ENCODE results near the gene SEC14L6. TPM values are rescaled to one million over a fixed set of nuclear protein-coding genes. Genes with fewer than 3 reads are reported as not detected.

The SEC14L6 gene
- total RNA-seq, 1 experiment from 2014 or later = not detected

GRCh38 chr22:30535182-30535581, 11.4 kb downstream of the SEC14L6 start:
- no peak for DNase-seq (ENCODE audit: low read depth)

- no peak for DNase-seq (ENCODE audit: low read depth)
Observed at GRCh38 chr22:30531651-30532608, 14.6 kb downstream of the SEC14L6 start.

DNA sequence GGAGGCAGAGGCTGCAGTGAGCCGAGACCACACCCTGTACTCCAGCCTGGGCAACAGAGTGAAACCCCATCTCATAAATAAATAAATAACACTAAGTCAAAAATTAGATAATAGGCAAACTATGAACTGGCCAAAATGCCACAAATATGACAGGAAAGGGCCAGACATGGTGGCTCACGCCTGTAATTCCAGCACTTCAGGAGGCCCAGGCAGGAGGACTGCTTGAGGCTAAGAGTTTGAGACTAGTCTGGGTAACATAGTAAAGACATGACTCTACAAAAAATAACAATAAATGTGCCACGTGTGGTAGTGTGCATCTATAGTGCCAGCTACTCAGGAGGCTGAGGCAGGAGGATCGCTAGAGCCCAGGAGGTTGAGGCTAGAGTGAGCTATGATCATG, 19.9 kb downstream of the SEC14L6 start:
- no peak for DNase-seq (ENCODE audit: low read depth)

GRCh38 chr22:30523646-30524489, 22.7 kb downstream of the SEC14L6 start:
- DNase-seq (ENCODE audit: low read depth) = no peak

- no peak for DNase-seq (ENCODE audit: low read depth)
Observed at GRCh38 chr22:30521368-30522156, 25.0 kb downstream of the SEC14L6 start.

- DNase-seq (ENCODE audit: low read depth) = no peak
Observed at GRCh38 chr22:30519842-30520425, 26.6 kb downstream of the SEC14L6 start.

DNA sequence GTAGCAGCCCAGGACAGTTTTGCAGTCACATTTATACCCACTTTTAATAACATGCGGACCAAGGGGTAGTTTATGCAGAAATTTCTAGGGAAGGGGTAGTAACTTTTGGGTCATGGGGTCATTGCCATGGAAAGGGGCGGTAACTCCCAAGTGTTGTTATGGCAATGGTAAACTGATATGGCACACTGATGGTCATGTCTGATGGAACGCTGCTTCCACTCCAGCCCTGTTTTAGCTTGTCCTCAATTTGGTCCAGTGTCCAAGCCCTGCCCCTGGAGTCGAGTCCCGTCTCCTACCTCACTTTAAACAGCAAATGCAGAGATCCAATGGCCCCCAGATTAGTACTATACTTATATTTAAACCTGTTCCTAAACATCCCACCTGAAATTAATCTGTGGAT, 29.8 kb downstream of the SEC14L6 start:
- DNase-seq (ENCODE audit: low read depth) = no peak

DNA sequence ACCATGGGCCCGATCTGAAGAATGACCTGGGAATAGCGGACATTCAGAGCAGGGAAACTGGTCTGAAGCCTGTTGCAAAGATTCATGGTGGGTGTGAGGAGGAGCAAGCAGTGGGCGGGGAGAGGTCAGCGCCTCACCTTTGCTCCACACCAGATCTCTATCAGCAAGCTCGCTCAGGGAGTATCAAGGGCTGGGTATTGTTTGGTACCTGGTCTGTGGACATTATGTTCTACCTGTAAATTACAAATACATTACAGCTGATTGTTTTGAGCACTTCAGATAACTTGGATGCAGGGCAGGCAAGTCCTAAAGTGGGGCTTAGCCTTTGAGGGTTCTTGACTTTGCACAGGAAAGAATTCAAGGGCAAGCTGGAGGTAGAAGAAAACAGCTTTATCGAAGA, 30.3 kb downstream of the SEC14L6 start:
- DNase-seq (ENCODE audit: low read depth) = no peak

- DNase-seq (ENCODE audit: low read depth) = no peak
Observed at GRCh38 chr22:30514252-30514651, 32.3 kb downstream of the SEC14L6 start.

- no peak for DNase-seq (ENCODE audit: low read depth)
Observed at GRCh38 chr22:30513462-30513861, 33.1 kb downstream of the SEC14L6 start.

GRCh38 chr22:30511911-30512310, 34.6 kb downstream of the SEC14L6 start:
- DNase-seq (ENCODE audit: low read depth) = no peak

DNA sequence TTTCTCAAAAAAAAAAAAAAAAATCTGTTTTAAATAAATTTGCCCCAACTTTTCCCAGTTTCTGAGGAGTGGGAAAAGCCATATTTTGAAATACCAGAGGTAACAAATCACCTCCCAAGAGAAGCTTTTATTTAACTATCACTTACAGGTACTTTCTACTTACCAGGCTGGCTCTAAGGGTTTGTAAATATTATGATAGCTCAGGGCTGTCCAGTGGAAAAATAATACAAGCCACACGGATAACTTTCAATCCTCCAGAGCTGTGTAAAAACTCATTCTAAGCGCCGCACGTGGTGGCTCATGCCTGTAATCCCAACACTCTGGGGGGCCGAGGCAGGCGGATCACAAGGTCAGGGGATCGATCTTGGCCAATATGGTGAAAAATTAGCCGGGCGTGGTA, 35.4 kb downstream of the SEC14L6 start:
- DNase-seq (ENCODE audit: low read depth) = no peak

DNA sequence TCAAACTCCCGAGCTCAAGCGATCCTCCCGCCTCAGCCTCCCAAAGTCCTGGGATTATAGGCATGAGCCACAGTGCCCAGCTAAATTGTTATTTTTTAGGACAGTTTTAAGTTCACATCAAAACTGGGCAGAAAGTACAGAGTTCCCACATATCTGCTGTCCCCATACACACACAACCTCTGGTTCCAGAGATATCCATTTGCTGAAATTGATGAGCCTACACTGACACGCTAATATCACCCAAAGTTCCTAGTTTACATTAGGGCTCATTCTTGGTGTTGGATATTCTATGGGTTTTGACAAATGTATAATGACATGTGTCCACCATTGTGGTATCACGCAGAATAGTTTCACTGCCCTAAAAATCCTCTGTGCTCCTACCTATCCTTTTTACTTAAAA, 38.3 kb downstream of the SEC14L6 start:
- no peak for DNase-seq (ENCODE audit: low read depth)

- no peak for DNase-seq (ENCODE audit: low read depth)
Observed at GRCh38 chr22:30507670-30508069, 38.9 kb downstream of the SEC14L6 start.

- no peak for DNase-seq (ENCODE audit: low read depth)
Observed at GRCh38 chr22:30506507-30506968, 40.0 kb downstream of the SEC14L6 start.

DNA sequence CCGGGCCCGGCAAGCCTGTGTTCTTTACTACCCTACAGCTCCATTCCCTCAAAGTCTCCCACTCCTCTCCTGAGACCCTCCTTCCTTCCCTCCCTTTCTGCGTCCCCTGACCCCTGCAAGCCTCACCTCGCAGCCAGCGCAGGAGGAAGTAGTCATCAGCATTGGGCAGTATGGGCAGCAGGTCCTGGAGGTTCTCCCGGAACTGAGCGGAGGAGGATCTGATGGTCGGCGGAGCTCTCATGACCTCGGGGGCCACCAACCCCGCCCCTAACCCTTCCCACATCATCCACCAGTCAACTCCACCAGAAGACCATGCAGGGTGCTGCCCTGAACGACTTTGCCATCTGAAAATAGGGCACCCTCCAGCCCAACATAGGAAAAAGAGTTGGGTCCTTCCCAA, 43.0 kb downstream of the SEC14L6 start:
- no peak for DNase-seq (ENCODE audit: low read depth)

GRCh38 chr22:30502911-30503310, 43.6 kb downstream of the SEC14L6 start:
- no peak for DNase-seq (ENCODE audit: low read depth)

GRCh38 chr22:30502153-30502552, 44.4 kb downstream of the SEC14L6 start:
- DNase-seq (ENCODE audit: low read depth) = no peak

- DNase-seq (ENCODE audit: low read depth) = no peak
Observed at GRCh38 chr22:30500628-30501027, 45.9 kb downstream of the SEC14L6 start.

- DNase-seq (ENCODE audit: low read depth) = no peak
Observed at GRCh38 chr22:30497466-30498150, 48.9 kb downstream of the SEC14L6 start.
